Progenitor cell of endocrine pancreas (in vitro differentiated cells): ENCODE measurements around the gene SPDYE4. TPM values are rescaled to one million over a fixed set of nuclear protein-coding genes. Genes with fewer than 3 reads are reported as not detected.

Source experiments
- DNase-seq: peaks from one replicate; pipeline ENCODE4 v3.0.0; 2021; ENCODE audit warnings: low spot score; ENCODE audit not compliant: unreplicated experiment
- H3K27ac Mint-ChIP-seq: 2 replicates; pipeline ENCODE4 v1.8.0; 2021; ENCODE audit warnings: mild to moderate bottlenecking, moderate library complexity, mixed read lengths
- H3K27me3 Mint-ChIP-seq: 2 replicates; pipeline ENCODE4 v1.8.0; 2021; ENCODE audit warnings: mixed read lengths
- H3K36me3 Mint-ChIP-seq: 2 replicates; pipeline ENCODE4 v1.8.0; 2022; ENCODE audit warnings: mixed read lengths; ENCODE audit not compliant: insufficient read depth
- H3K4me1 Mint-ChIP-seq: 2 replicates; pipeline ENCODE4 v1.8.0; 2021; ENCODE audit warnings: low read depth, mixed read lengths
- H3K4me3 Mint-ChIP-seq: 2 replicates; pipeline ENCODE4 v1.8.0; 2021; ENCODE audit warnings: low read depth, mild to moderate bottlenecking, moderate library complexity, mixed read lengths
- H3K9me3 Mint-ChIP-seq: 2 replicates; pipeline ENCODE4 v1.8.0; 2021; ENCODE audit warnings: low read depth, mixed read lengths
- total RNA-seq: library from RNA; stranded (reverse); gene quantifications from 2 replicates; pipeline ENCODE4 v1.2.1, GENCODE V29; 2021
- TF ChIP-seq, protein P1 (sequence below): fragments of 200-600 bp; sonication (generic); IDR thresholded peaks from one replicate; pipeline ENCODE4 v1.5.0; 2021; ENCODE audit warnings: antibody characterized with exemption, mild to moderate bottlenecking; ENCODE audit not compliant: unreplicated experiment

Gene SPDYE4
- total RNA-seq, 1 donor from 2014 or later = not detected

DNA sequence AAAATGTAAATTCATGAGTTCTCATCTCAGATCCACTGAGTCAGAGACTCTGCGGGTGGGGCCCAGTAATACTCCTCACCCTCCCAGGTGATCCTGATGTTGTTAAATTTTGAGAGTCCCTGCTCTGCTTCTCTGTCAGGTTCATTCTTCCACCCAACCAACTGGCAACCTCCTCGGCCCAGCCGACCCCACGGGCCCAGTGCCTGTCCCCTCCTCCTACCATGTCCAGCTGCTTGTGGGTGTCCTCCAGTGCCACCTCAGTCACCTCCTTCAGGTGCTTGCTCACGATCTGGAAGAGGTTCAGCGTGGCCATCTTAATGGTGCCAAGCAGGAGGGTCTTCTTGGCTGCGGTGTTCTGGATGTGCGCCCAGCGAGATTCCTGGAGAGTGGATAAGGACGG is 23.5 kb downstream of the SPDYE4 start:
- no peak overlapping the region for H3K27ac Mint-ChIP-seq
- H3K4me3 Mint-ChIP-seq = no peak overlapping the region
- H3K36me3 Mint-ChIP-seq = no peaks in the 10 kb centered on the region
- peaks cover 20% of the 10 kb centered on the region for H3K4me1 Mint-ChIP-seq
- peaks cover 3% of the 10 kb centered on the region for H3K27me3 Mint-ChIP-seq
- TF ChIP-seq, protein P1, sequence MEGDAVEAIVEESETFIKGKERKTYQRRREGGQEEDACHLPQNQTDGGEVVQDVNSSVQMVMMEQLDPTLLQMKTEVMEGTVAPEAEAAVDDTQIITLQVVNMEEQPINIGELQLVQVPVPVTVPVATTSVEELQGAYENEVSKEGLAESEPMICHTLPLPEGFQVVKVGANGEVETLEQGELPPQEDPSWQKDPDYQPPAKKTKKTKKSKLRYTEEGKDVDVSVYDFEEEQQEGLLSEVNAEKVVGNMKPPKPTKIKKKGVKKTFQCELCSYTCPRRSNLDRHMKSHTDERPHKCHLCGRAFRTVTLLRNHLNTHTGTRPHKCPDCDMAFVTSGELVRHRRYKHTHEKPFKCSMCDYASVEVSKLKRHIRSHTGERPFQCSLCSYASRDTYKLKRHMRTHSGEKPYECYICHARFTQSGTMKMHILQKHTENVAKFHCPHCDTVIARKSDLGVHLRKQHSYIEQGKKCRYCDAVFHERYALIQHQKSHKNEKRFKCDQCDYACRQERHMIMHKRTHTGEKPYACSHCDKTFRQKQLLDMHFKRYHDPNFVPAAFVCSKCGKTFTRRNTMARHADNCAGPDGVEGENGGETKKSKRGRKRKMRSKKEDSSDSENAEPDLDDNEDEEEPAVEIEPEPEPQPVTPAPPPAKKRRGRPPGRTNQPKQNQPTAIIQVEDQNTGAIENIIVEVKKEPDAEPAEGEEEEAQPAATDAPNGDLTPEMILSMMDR = no peak
- H3K9me3 Mint-ChIP-seq = no peaks in the 10 kb centered on the region
- no peak for DNase-seq

DNA sequence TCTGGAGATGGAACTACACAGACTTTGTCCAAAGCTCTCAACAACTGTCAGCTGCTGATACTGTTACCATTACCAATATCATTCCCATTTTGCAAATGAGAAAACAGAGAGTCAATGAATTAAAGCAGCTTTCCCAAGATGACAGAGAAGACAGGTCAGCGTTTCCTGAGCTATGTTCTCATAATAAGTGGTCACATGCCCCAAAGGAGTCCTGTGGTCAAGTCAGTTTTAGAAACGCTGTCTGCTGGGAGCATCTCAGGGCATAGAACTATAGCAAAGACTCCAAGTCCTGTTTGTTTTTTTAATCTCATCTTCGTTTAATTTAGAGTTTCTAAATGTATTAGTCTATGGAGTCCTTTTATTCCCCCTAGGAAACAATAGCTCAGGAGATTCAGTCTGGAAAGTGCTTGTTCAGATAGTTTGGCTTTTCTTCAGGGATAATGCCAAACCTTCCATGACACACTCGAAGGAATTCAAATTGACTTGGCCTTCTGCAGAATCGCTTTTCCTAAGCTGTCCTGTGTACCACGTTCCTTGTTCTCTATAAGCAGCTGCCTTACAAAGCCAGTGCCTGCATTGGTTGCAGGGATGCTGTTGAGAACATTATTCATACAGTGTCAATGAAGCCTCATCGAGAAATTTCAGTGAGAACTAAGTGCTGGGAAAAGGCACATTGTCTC is 25.8 kb downstream of the SPDYE4 start:
- TF ChIP-seq, protein P1 = no peak
- no peak for DNase-seq
- Mint-ChIP-seq H3K36me3 (no peaks in the 10 kb centered on the region), H3K4me1 (peaks cover 10% of the 10 kb centered on the region), H3K4me3 (no peak overlapping the region), H3K27me3 (peaks cover 3% of the 10 kb centered on the region), H3K27ac (no peak overlapping the region), H3K9me3 (no peaks in the 10 kb centered on the region)

DNA sequence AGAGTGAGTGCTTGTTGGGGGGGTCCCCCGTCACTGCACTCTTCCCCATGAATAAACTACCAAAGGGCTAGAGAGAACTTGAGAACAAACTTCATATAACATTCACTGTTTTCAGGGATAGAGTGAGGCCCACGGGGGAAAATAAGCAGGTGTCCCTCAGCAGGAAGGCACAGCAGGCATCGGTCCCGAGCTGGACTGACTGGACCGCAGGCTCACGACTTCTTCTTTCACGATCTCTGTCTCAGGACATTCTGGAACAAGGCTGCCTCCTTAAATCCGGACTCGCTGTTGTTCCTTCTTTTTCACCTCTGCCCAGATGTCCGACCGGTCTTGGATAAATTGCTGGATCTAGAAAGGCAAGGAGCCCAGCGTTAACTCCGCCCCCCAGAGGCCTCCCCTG is 28.5 kb downstream of the SPDYE4 start:
- Mint-ChIP-seq H3K4me3 (no peak overlapping the region), H3K4me1 (no peaks in the 10 kb centered on the region), H3K36me3 (no peaks in the 10 kb centered on the region), H3K27ac (no peak overlapping the region), H3K9me3 (no peaks in the 10 kb centered on the region), H3K27me3 (peaks cover 3% of the 10 kb centered on the region)
- TF ChIP-seq, protein P1 = no peak
- DNase-seq = no peak

DNA sequence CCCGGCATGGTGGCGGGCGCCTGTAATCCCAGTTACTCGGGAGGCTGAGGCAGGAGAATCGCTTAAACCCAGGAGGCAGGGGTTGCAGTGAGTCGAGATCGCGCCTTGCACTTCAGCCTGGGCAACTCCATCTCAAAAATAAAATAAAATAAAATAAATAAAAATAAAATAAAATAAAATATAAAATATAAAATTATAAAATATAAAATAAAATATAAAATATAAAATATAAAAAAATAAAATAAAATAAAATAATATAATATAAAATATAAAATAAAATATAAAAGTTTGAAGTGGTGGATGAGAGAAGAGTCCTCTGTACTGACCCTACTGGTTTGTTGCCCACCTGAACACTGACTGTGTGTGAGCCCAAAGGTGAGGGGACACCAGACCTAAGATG is 28.9 kb downstream of the SPDYE4 start:
- Mint-ChIP-seq H3K27ac (no peak overlapping the region), H3K27me3 (peaks cover 3% of the 10 kb centered on the region), H3K36me3 (no peaks in the 10 kb centered on the region), H3K4me1 (no peaks in the 10 kb centered on the region), H3K4me3 (no peak overlapping the region), H3K9me3 (no peaks in the 10 kb centered on the region)
- DNase-seq = no peak
- TF ChIP-seq, protein P1 = no peak

DNA sequence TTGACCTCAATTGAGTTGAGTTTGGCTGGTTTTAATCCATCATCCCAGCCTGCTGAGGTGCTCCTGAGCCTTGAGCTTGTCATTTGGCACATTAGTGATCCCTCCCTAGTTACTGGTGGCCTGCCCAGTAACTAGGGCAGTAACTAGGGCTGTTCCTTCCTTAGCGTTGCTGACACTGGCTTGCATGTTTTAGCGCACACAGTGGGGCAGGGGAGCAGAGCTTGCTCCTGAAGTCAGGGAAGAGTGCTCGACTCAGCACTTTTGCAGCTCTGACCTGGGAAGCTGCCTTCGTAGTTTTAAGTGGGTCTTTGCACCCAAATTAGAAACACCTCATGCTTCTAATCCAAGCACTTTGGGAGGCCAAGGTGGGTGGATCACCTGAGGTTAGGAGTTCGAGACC is 29.4 kb downstream of the SPDYE4 start:
- H3K27ac Mint-ChIP-seq = no peak overlapping the region
- H3K27me3 Mint-ChIP-seq = peaks cover 3% of the 10 kb centered on the region
- no peak overlapping the region for H3K4me3 Mint-ChIP-seq
- H3K36me3 Mint-ChIP-seq = no peaks in the 10 kb centered on the region
- TF ChIP-seq, protein P1 = no peak
- DNase-seq = no peak
- H3K4me1 Mint-ChIP-seq = no peaks in the 10 kb centered on the region
- H3K9me3 Mint-ChIP-seq = no peaks in the 10 kb centered on the region
